Liver (tissue), 9 donors: ENCODE measurements around the gene HRH4. TPM values are rescaled to one million over a fixed set of nuclear protein-coding genes. Genes with fewer than 3 reads are reported as not detected.

Experiments used
- DNase-seq: peaks from one replicate; pipeline ENCODE4 v3.0.0-alpha.2; 2017; ENCODE audit warnings: low spot score
- H3K27ac ChIP-seq, 2 donors: one replicate each; pipeline ENCODE4 v1.7.0; 2013; ENCODE audit warnings: inconsistent platforms in 2 of 2, low read length in 2 of 2, control low read depth in 1 of 2, low read depth in 1 of 2, mild to moderate bottlenecking in 1 of 2
- H3K27me3 ChIP-seq, 4 donors: one replicate each; pipeline versions ENCODE4 v1.6.1 to v1.7.0; 2013; ENCODE audit warnings: low read length in 3 of 4, inconsistent platforms in 1 of 4, mild to moderate bottlenecking in 1 of 4, moderate library complexity in 1 of 4; ENCODE audit not compliant: control insufficient read depth in 4 of 4, insufficient read depth in 4 of 4
- H3K36me3 ChIP-seq, 4 donors: one replicate each; pipeline versions ENCODE4 v1.6.1 to v1.7.0; 2013; ENCODE audit warnings: low read length in 3 of 4, mild to moderate bottlenecking in 3 of 4, low read depth in 1 of 4, moderate library complexity in 1 of 4; ENCODE audit not compliant: control insufficient read depth in 4 of 4, insufficient read depth in 3 of 4
- H3K4me1 ChIP-seq, 4 donors: one replicate each; pipeline versions ENCODE4 v1.6.1 to v1.7.0; 2013; ENCODE audit warnings: low read length in 3 of 4, mild to moderate bottlenecking in 3 of 4, moderate library complexity in 1 of 4; ENCODE audit not compliant: control insufficient read depth in 4 of 4, insufficient read depth in 4 of 4
- H3K4me3 ChIP-seq, 3 donors: one replicate each; pipeline versions ENCODE4 v1.6.1 to v1.7.0; 2013; ENCODE audit warnings: low read length in 3 of 3, control low read depth in 1 of 3, low read depth in 1 of 3, mild to moderate bottlenecking in 1 of 3
- H3K9ac ChIP-seq, 2 donors: one replicate each; pipeline ENCODE4 v1.7.0; 2013; ENCODE audit warnings: low read length in 2 of 2, mild to moderate bottlenecking in 2 of 2, moderate library complexity in 2 of 2, control low read depth in 1 of 2, low read depth in 1 of 2
- H3K9me3 ChIP-seq, 4 donors: one replicate each; pipeline versions ENCODE4 v1.6.1 to v1.7.0; 2013; ENCODE audit warnings: low read length in 3 of 4; ENCODE audit not compliant: control insufficient read depth in 4 of 4
- EGR1 ChIP-seq, 2 donors: IDR thresholded peaks; 2 replicates each; pipeline ENCODE4 v1.6.1; 2016 to 2018; ENCODE audit warnings: antibody characterized with exemption in 2 of 2, low read depth in 2 of 2
- FOXA1 ChIP-seq: IDR thresholded peaks from 2 replicates; pipeline ENCODE4 v1.6.1; 2016; ENCODE audit warnings: antibody characterized with exemption
- FOXA2 ChIP-seq: IDR thresholded peaks from 2 replicates; pipeline ENCODE4 v1.6.1; 2016; ENCODE audit warnings: antibody characterized with exemption
- GABPA ChIP-seq, 2 donors: IDR thresholded peaks in 1 of 2; conservative IDR thresholded peaks in 1 of 2; 2 replicates each; pipeline ENCODE4 v1.6.1; 2016; ENCODE audit warnings: antibody characterized with exemption in 2 of 2, mild to moderate bottlenecking in 1 of 2, moderate library complexity in 1 of 2
- HNF4A ChIP-seq, 2 donors: conservative IDR thresholded peaks; 2 replicates each; pipeline ENCODE4 v1.6.1; 2016; ENCODE audit warnings: antibody characterized with exemption in 2 of 2, mild to moderate bottlenecking in 2 of 2
- HNF4G ChIP-seq: IDR thresholded peaks from 2 replicates; pipeline ENCODE4 v1.6.1; 2016; ENCODE audit warnings: antibody characterized with exemption
- MAX ChIP-seq: IDR thresholded peaks from 2 replicates; pipeline ENCODE4 v1.6.1; 2016; ENCODE audit warnings: antibody characterized with exemption
- NR2F2 ChIP-seq: IDR thresholded peaks from 2 replicates; pipeline ENCODE4 v1.6.1; 2016; ENCODE audit warnings: antibody characterized with exemption
- RAD21 ChIP-seq, 2 donors: IDR thresholded peaks; 2 replicates each; pipeline ENCODE4 v1.6.1; 2016; ENCODE audit warnings: antibody characterized with exemption in 2 of 2, mild to moderate bottlenecking in 2 of 2
- REST ChIP-seq: IDR thresholded peaks from 2 replicates; pipeline ENCODE4 v1.6.1; 2016; ENCODE audit warnings: antibody characterized with exemption, mild to moderate bottlenecking
- RXRA ChIP-seq, 2 donors: IDR thresholded peaks; 2 replicates each; pipeline ENCODE4 v1.6.1; 2017 to 2018; ENCODE audit warnings: antibody characterized with exemption in 2 of 2, mild to moderate bottlenecking in 1 of 2
- TAF1 ChIP-seq: conservative IDR thresholded peaks from 2 replicates; pipeline ENCODE4 v1.6.1; 2016; ENCODE audit warnings: antibody characterized with exemption, mild to moderate bottlenecking
- YY1 ChIP-seq: IDR thresholded peaks from 2 replicates; pipeline ENCODE4 v1.6.1; 2016; ENCODE audit warnings: antibody characterized with exemption, mild to moderate bottlenecking
- ZBTB33 ChIP-seq: IDR thresholded peaks from 2 replicates; pipeline ENCODE4 v1.6.1; 2016; ENCODE audit warnings: antibody characterized with exemption
- WGBS: extraction: QIAGEN DNeasy Blood & Tissue Kit; methylation state at CpG from one replicate; pipeline ENCODE4 v1.1.7; 2013; 5-methylcytosine and 5-hydroxymethylcytosine counted together
- polyA plus RNA-seq, 2 donors: library from polyadenylated mRNA; stranded (reverse) in 1 of 2; unstranded in 1 of 2; fragments of 200-250 nt in 1 of 2; fragments of >200 nt in 1 of 2; fragmentation: Nextera tagmentation in 1 of 2; extraction: Ambion mirVana in 1 of 2; gene quantifications; one replicate each; pipeline versions ENCODE4 v1.2.1 to v1.2.3, GENCODE V29; 2013 to 2015
- total RNA-seq, 2 donors: library from RNA; depleted of rRNA; stranded (reverse); fragments of >200 nt; gene quantifications; one replicate each; pipeline ENCODE4 v1.2.3, GENCODE V29; 2014
- donor health status: healthy.
- donor health status: healthy.
- donor health status: healthy.
- donor health status: healthy.
- donor health status: healthy.

Gene HRH4
- total and polyA plus RNA-seq, 4 donors = 0.02 to 0.19 (median 0.17) TPM; not detected in 1

- Histone ChIP-seq H3K9ac (no peak overlapping the region), H3K9me3 (no peaks in the 10 kb centered on the region), H3K27me3 (no peaks in the 10 kb centered on the region), H3K4me3 (no peak overlapping the region), H3K27ac (no peak overlapping the region), H3K4me1 (no peaks in the 10 kb centered on the region), H3K36me3 (no peaks in the 10 kb centered on the region)
- WGBS = 83% methylated on average over 6 of the region's 6 CpGs
- DNase-seq = no peak
- TF ChIP-seq YY1 (no peak), FOXA2 (no peak)
Measured at GRCh38 chr18:24475926-24476589, 15.6 kb downstream of the HRH4 start.

GRCh38 chr18:24479371-24479770 is 18.9 kb downstream of the HRH4 start:
- no peak overlapping the region for H3K4me3 ChIP-seq
- no peaks in the 10 kb centered on the region for H3K4me1 ChIP-seq
- no peak overlapping the region for H3K9ac ChIP-seq
- no peaks in the 10 kb centered on the region for H3K27me3 ChIP-seq
- TF ChIP-seq TAF1 = no peak
- TF ChIP-seq HNF4A (conservative IDR thresholded peaks at IDR 0.05) = no peak
- no peak for TF ChIP-seq EGR1 (IDR thresholded peaks at IDR 0.05; ENCODE audit: low read depth in 2 of 2)
- TF ChIP-seq FOXA1 = no peak
- no peak for TF ChIP-seq RXRA (IDR thresholded peaks at IDR 0.05)
- no peak for TF ChIP-seq NR2F2
- no peak for TF ChIP-seq GABPA (IDR thresholded peaks at IDR 0.05 in 1 of 2, conservative IDR thresholded peaks at IDR 0.05 in 1 of 2)
- TF ChIP-seq RAD21 (IDR thresholded peaks at IDR 0.05) = no peak
- no peak for TF ChIP-seq HNF4G
- no peak for TF ChIP-seq REST
- no peak for TF ChIP-seq ZBTB33
- no peak for TF ChIP-seq MAX
- DNase-seq = no peak
- H3K9me3 ChIP-seq = no peaks in the 10 kb centered on the region
- H3K36me3 ChIP-seq = no peaks in the 10 kb centered on the region
- 88% methylated on average over 7 of the region's 7 CpGs for WGBS
- no peak overlapping the region for H3K27ac ChIP-seq
